Adrenal gland (tissue), 5 donors: Measurements from ENCODE around the gene RPTN.

Experiments
- CTCF ChIP-seq, 6 experiments: fragments of 450-650 bp in 4 of 6; fragments of 200-600 bp in 2 of 6; sonication (generic) in 1 of 6; IDR thresholded peaks; 1 replicate in 5 of 6; 2 replicates in 1 of 6; pipeline versions ENCODE4 v1.5.1 to v1.8.0; 2016 to 2021; ENCODE audit warnings: antibody characterized with exemption in 6 of 6, mild to moderate bottlenecking in 2 of 6, moderate library complexity in 1 of 6
- POLR2A ChIP-seq, 2 donors: fragments of 450-650 bp; IDR thresholded peaks; one replicate each; pipeline ENCODE4 v1.6.1; 2017; ENCODE audit warnings: antibody characterized with exemption in 2 of 2, mild to moderate bottlenecking in 2 of 2, moderate library complexity in 1 of 2
- donor health status: DM: no; HTN: no; CAD: no.

GRCh38 chr1:152182944-152183361 lies 23.9 kb upstream of the RPTN start:
- TF ChIP-seq CTCF (IDR thresholded peaks at IDR 0.05) (no peak), POLR2A (IDR thresholded peaks at IDR 0.05) (no peak)
